HG02588 (cell line): ENCODE measurements around the gene ACAP1.
A peak's percentile ranks its signal among the peaks of the same experiment; 100 is the strongest.

Experiments used
- ATAC-seq: cut with Tn5 transposase; IDR thresholded peaks from one replicate; pipeline ENCODE4 v1.9.1; 2021; ENCODE audit warnings: mild to moderate bottlenecking, moderate library complexity; ENCODE audit not compliant: unreplicated experiment

The ACAP1 gene

DNA sequence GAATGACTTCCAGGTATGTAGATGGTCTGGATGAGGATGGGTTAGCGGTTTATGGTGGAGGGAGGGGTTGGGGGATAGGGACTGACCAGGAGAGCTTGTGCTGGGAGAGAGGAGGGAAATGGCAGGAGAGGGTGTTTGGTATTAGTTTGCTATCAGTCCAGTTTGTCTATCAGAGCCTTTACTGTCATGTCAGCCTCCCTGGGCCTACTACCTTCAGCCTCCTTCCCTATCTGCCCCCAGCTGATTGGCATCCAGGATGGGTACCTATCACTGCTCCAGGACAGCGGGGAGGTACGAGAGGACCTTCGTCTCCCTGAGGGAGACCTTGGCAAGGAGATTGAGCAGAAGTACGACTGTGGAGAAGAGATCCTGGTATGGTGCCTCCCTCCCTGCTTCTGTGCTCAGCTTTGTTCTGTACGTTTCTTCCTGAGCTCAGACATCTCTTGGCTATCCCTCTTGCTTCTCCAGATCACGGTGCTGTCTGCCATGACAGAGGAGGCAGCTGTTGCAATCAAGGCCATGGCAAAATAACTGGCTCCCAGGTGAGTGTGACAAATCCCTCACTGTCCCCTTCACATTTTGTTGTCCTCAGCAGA lies 25.1 kb upstream of the ACAP1 start:
- ATAC-seq: no peak

GRCh38 chr17:7312432-7313087 lies 23.8 kb upstream of the ACAP1 start:
- no peak for ATAC-seq

DNA sequence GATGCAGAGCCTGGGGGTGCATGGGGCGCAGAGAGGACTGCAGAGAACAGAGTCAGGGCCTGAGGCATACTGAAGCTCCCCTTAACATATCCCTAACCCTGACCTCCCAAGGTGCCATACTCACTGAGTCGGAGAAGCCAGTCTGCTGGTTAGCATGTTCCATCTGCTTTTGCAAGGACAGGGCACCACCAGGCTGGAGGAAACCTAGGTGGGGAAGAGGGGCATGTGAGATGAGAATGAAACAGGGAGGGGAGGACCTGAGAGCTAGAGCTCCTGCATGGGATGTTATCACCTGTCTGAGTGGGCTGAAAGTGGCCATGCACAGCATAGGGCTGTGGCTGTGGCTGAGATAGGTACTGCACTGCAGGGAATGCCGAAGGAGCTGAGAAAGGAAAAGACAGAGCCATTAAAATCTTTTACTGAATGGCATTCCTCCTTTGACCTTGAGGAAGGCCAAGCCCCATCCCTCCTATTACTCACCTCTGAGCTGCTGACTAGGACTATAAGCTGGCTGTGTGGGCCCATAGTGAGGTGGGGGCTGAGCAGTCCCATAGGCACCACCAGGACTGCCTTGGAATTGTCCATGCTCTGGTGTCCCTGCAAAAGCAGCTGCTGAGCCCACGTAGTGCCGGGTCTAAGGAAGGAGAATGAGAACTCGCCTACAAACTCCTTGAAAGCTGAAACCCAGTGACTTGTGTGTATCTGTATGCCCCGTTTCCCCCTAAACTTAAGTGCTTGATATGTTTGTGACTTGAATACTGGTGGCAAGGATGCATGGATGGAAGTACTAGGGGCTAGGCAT lies 23.0 kb upstream of the ACAP1 start:
- no peak for ATAC-seq

GRCh38 chr17:7313890-7314718 lies 22.2 kb upstream of the ACAP1 start:
- ATAC-seq: no peak

- peak; percentile 72 for ATAC-seq
These were observed 21.4 kb upstream of the ACAP1 start, which contains the start of gene GPS2 for GRCh38 chr17:7314719-7315569. TSS of gene GPS2 (minus strand) at chr17:7315360. CDS start at chr17:7315052, 308 bp downstream.

GRCh38 chr17:7315570-7316235 lies 20.6 kb upstream of the ACAP1 start:
- no peak for ATAC-seq

DNA sequence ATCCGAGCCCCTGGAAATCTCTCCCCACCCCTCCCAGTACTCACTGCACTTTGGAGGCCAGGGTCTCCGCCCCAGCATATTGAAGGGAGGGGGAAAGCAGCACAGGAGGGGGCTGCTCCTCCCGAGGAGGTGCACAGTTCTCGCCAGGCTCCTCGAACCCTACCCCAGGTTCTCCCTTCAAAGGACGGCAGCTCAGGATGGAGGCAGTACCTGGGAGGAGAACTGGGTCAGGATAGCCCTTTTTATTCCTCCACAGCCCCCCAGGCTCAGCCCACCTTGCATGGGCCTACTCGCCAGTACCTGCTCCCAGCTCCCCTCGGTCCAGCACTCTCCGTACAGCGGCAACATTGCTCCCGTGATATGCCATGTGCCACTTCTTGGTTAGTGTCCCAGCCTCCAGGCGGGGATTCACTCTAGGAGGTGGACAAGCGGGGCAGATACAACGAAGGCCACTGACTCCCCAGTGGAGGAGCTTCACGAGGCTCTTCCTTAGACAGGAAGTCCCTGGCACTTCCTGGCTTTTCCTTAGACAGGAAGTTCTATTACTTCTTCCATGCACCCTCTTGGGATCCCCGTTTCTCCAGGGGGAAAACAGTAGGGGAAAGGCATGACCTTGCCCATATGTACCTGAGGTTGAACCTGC lies 19.0 kb upstream of the ACAP1 start:
- no peak for ATAC-seq

- ATAC-seq: no peak
These were observed 18.0 kb upstream of the ACAP1 start for GRCh38 chr17:7318121-7318860.

GRCh38 chr17:7321466-7321865 lies 14.9 kb upstream of the ACAP1 start:
- ATAC-seq: no peak

GRCh38 chr17:7322520-7323194 lies 13.7 kb upstream of the ACAP1 start:
- no peak for ATAC-seq

- ATAC-seq: no peak
These were observed 12.4 kb upstream of the ACAP1 start for GRCh38 chr17:7323731-7324437.

GRCh38 chr17:7324438-7324779 lies 11.9 kb upstream of the ACAP1 start:
- ATAC-seq: no peak

DNA sequence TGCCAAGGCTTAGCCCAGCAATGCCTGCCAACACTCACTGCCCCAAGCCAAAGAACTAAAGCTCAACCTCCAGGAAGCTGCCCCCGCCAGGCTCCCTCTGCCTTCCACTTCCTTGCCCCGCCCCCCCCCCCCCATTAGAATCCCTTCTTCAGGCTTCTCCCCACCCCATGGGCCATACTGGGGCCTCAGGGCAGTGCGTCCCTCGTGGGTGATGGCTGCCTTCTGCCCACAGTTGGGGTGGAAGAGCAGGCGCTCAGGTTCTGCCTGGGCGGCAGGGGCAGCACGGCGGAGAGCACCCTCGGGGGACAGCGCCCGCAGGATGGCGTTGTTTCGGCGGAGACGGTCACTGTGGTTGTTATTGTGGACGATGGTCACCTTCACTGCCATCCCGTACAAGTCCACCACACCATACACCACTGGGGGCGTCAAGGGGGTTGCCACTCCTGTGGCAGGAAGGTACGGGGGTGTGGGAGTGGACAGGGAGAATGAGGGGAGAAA lies 11.2 kb upstream of the ACAP1 start:
- ATAC-seq: no peak

- no peak for ATAC-seq
These were observed 10.1 kb upstream of the ACAP1 start for GRCh38 chr17:7326186-7326585.

- no peak for ATAC-seq
These were observed 9.3 kb upstream of the ACAP1 start for GRCh38 chr17:7327056-7327455.

DNA sequence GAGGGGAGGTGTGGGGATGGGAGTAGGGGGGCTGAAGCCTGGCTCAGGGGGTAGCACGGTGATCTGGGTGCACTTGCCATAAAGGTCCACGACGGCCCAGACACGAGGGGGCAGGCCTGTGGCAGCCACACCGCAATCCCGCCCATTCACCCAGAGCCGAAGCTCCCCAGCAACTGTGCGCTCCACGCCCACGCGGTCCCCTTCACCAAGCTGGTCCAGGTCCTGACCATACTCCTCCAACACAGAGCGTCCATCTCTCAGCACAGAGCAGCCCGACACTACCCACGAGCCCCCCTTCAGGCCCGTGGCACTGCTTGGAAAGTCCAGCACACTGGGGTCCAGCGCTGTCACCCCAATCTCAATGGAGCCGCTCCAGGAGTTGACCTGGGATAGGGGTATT lies 8.8 kb upstream of the ACAP1 start:
- ATAC-seq: no peak

- ATAC-seq: no peak
These were observed 8.3 kb upstream of the ACAP1 start for GRCh38 chr17:7328009-7328408.
